GM13976 (cell line): Measurements from ENCODE around the gene BORCS5.

ENCODE experiments used
- DNase-seq: peaks from one replicate; pipeline ENCODE4 v3.0.0; 2012; ENCODE audit warnings: low spot score
- in situ Hi-C: fragments of 300-500 bp; cut with MboI; formaldehyde crosslinking; loops from one replicate; pipeline ENCODE4 v1.12.0; 2022; ENCODE audit warnings: low sequenced_read_pairs, mixed read lengths, inconsistent platforms; ENCODE audit not compliant: unreplicated experiment
- TF ChIP-seq, protein P1 (sequence below): IDR thresholded peaks from 2 replicates; pipeline ENCODE4 v1.5.1; 2012; ENCODE audit warnings: borderline replicate concordance, mild to moderate bottlenecking; ENCODE audit not compliant: insufficient read depth; ENCODE audit errors: extremely low read depth, missing control alignments, control extremely low read depth

BORCS5 gene

DNA sequence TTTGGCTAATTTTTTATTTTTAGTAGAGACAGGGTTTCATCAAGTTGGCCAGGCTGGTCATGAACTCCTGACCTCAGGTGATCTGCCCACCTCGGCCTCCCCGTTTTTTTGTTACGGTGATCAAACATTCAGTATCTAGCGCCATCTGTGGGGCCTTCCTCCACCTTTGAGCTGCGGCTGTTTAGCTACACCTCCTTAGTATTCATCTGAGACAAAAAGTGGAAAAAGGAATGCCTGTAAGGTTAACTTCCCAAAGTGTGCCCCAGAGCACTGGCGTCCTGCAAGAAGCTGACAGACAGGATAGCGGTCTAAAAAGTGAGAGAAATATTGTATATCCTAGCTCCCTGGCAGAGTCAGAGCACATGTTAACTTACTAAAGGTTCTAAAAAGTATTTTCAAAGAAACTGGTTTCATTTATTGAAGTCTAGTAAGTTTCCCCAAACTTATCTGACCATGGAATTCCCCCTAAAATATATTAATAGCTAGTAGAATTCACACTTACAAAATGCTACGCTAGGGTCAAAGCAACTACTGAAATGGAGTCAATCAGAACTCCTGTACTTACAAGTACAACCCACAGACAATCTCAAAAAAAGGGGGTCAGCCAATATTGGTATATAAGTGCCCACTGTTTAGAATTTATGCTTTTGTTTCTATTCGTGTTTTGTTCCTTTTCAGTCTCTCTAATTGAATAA, 146.7 kb downstream of the BORCS5 start:
- peak; percentile 24 for DNase-seq
- in situ Hi-C loops, result no loop called here
- TF ChIP-seq, protein P1, sequence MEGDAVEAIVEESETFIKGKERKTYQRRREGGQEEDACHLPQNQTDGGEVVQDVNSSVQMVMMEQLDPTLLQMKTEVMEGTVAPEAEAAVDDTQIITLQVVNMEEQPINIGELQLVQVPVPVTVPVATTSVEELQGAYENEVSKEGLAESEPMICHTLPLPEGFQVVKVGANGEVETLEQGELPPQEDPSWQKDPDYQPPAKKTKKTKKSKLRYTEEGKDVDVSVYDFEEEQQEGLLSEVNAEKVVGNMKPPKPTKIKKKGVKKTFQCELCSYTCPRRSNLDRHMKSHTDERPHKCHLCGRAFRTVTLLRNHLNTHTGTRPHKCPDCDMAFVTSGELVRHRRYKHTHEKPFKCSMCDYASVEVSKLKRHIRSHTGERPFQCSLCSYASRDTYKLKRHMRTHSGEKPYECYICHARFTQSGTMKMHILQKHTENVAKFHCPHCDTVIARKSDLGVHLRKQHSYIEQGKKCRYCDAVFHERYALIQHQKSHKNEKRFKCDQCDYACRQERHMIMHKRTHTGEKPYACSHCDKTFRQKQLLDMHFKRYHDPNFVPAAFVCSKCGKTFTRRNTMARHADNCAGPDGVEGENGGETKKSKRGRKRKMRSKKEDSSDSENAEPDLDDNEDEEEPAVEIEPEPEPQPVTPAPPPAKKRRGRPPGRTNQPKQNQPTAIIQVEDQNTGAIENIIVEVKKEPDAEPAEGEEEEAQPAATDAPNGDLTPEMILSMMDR, result peak; percentile 2

DNA sequence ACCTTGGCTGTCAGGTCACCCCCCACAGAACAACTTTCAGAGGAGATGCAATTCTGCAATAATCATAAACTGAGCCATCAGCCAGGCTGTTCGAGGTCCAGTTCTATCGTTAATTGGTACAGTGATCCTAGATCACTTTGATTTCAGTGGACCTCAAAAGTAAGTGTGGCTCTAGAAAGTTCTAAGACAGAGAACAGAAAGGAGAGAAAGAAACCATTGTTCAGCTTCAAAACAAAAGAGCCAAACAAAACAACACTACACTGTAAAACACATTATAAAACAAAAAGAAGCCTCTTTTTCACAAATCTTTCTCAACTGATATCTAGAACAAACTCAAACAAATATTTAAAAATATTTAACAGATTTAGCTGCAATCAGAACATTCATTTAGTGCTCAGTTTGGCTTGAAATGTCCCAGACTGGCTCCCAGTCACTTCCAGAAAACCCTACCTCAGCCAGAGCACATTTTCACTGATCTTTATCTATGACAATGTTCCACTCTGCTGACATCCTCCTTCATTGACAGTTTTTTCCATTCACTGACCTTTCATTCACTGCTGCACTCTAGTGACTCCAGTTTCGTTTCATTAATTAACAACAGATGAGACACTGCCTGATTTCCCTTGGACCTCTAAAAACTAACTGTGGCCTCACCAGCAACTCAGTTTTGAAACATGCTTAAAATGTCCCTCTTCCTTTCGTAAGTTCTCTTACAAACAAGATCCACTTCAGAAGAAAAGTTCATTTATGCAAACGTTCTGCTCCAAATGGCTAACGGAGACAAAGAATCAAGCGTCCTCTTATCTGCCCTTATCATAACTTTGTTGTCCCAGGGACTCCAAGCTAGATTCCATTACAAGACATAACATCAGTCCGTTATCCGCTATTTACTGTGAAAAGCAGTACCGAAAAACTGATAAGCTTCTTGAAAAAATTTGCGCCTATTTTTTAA, 148.9 kb downstream of the BORCS5 start:
- peak; percentile 77 for DNase-seq
- TF ChIP-seq, protein P1, result no peak
- in situ Hi-C loops, result no loop called here

DNA sequence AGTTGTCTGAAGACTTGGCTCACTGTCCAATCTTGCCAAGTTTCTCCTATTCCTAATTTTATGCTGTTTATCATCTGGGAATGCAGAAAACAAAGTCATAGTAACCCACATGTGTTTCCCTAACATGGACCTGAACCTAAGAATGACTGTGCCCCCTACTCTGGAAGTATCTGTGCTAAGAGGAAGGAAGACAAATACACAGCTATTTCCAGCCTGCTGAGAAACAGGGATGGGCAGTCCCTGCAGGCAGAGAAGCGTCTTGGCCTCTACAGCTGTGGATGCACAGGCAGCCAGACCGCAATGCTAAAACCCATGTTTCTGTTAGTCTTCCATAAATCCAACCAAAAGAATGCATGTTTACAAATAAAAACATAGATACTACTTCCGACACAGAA, 149.6 kb downstream of the BORCS5 start:
- TF ChIP-seq, protein P1, result no peak
- DNase-seq, result no peak
- in situ Hi-C loops, result no loop called here

DNA sequence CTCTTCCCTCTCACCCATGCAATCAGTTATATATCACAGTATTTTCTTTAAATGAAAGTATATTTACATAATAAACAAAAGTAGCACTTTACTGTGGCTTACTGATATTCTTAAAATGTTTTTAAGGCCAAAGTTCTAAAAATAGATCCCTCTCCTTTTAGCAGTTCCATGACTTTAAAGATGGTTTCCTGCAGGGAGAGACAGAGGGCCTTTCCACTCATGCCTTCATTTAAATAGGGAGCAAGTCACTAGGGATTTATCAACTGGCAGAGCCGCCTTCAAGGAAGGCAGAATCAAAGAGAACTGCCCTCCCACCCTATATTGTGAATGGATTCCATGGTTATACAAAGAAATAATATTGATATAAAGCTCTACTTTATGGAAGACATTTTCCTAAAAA, 150.2 kb downstream of the BORCS5 start:
- DNase-seq, result no peak
- in situ Hi-C loops, result no loop called here
- TF ChIP-seq, protein P1, result no peak

DNA sequence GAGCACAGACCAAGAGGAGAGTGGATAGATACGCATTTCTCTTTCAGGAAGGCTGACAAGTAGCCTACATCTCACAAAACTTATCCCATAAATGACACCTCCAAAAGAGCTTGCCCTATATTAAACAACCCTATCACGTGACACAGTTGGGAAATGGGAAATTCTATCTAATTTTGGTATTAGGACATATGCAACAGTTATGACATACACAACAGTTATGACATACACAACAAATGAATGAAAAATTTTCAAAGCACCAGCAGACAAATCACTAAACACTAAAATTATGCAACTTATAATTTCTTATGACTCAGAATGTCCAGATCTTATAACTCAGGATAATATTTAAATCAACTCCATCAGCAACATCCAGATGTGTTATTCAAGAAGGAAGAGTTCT, 151.7 kb downstream of the BORCS5 start:
- TF ChIP-seq, protein P1, result no peak
- in situ Hi-C loops, result no loop called here
- no peak for DNase-seq

DNA sequence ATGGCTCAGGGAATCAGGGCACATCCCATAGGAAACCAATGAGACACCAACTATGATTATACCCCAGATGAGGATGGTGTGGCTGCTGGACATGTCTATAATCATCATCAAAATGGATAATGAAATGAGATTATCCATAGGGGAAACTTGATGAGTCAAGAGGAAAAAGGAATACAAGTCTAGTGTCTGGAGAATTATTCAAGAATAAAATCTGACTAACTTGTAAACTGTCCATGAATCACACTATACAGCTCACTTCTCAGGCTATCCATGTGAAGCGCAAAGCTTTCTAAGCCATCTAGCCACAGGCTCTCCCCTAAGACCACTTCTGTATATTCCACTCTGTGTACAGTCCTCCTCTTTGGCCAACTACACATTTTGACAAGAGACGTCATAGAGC, 153.3 kb downstream of the BORCS5 start:
- no peak for DNase-seq
- TF ChIP-seq, protein P1, result no peak

More for the DNA sequence above, 153.3 kb downstream of the BORCS5 start:
- in situ Hi-C loops, result no loop called here
